ENCODE results near the gene TCEAL7.

TCEAL7 gene

DNA sequence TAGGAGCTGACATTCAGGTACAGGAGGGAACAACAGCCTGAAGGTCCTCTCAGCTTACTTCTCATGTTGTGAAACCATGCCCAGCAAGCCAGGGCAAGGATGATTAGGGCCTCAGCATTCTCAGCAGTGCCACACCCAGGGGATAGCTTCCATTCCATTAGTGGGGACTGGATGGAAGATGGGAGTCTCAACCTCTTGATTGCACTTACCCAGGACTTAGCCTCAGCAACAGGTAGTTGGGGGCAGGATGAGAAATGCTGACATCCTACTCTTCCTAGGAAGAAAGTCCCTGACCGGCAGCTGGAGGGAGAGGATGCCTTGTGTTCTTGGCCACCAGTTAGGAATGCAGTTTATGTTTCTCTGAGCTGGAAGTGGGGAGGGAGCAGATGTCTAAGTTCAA lies 37.5 kb downstream of the TCEAL7 start:
- DNase-seq (ENCODE audit: low read depth), result no peak

DNA sequence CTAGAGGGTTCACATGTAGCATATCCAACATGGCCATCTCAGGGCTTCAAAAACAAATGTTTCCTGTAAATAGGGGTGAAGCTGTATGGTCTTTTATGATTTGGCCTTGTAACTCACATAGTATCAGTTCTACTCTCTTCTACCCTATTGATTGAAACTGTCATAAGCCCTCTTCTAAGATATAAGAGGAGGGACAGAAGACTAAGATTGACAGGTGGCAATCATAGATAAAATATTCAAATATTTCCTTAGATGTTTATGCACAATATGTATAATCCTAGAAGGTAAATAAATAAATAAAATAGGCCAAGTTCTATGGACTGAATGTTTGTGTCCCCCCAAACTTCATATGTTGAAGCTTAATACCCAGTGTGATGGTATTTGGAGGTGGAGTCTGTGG lies 39.4 kb downstream of the TCEAL7 start:
- no peak for DNase-seq (ENCODE audit: low read depth)

- DNase-seq (ENCODE audit: low read depth), result no peak
These were observed 42.8 kb downstream of the TCEAL7 start for GRCh38 chrX:103372886-103373285.

GRCh38 chrX:103373581-103373980 lies 43.5 kb downstream of the TCEAL7 start:
- DNase-seq (ENCODE audit: low read depth), result no peak

GRCh38 chrX:103376118-103376978 lies 46.3 kb downstream of the TCEAL7 start, which contains the start of gene BEX3:
Gene BEX3, plus strand, starts transcription at chrX:103376538. Its CDS starts 984 bp downstream, at chrX:103377522.
- DNase-seq (ENCODE audit: low read depth), result no peak

GRCh38 chrX:103376979-103377324 lies 46.9 kb downstream of the TCEAL7 start:
- no peak for DNase-seq (ENCODE audit: low read depth)

- no peak for DNase-seq (ENCODE audit: low read depth)
These were observed 49.0 kb downstream of the TCEAL7 start for GRCh38 chrX:103378990-103379389.
